H9 (cell line): ENCODE measurements around the gene NDUFAB1. TPM values are rescaled to one million over a fixed set of nuclear protein-coding genes. Genes with fewer than 3 reads are reported as not detected.
A peak's percentile ranks its signal among the peaks of the same experiment; 100 is the strongest.

ENCODE experiments used
- DNase-seq: peaks from one replicate; pipeline ENCODE4 v3.0.0-alpha.2; 2017
- H2AFZ ChIP-seq: one replicate; pipeline ENCODE4 v1.6.1; 2013; ENCODE audit warnings: mild to moderate bottlenecking, low read length, control low read depth, moderate library complexity
- H2AK5ac ChIP-seq: 2 replicates; pipeline ENCODE4 v1.6.1; 2013; ENCODE audit warnings: low read length, control low read depth, mixed read lengths; ENCODE audit not compliant: insufficient read length
- H2BK120ac ChIP-seq: one replicate; pipeline ENCODE4 v1.6.1; 2013; ENCODE audit warnings: low read depth, mild to moderate bottlenecking, low read length, control low read depth, inconsistent platforms; ENCODE audit not compliant: poor library complexity, severe bottlenecking
- H2BK12ac ChIP-seq: 2 replicates; pipeline ENCODE4 v1.6.1; 2013; ENCODE audit warnings: low read length, control low read depth, mixed read lengths, low read depth; ENCODE audit not compliant: insufficient read length
- H2BK15ac ChIP-seq: 2 replicates; pipeline ENCODE4 v1.6.1; 2013; ENCODE audit warnings: low read depth, low read length, control low read depth
- H2BK20ac ChIP-seq: one replicate; pipeline ENCODE4 v1.6.1; 2013; ENCODE audit warnings: low read depth, mild to moderate bottlenecking, low read length, control low read depth, inconsistent platforms; ENCODE audit not compliant: poor library complexity, severe bottlenecking
- H2BK5ac ChIP-seq: 2 replicates; pipeline ENCODE4 v1.6.1; 2013; ENCODE audit warnings: low read length, control low read depth, mixed read lengths; ENCODE audit not compliant: insufficient read length
- H3K14ac ChIP-seq: 2 replicates; pipeline ENCODE4 v1.6.1; 2013; ENCODE audit warnings: low read length, control low read depth; ENCODE audit not compliant: insufficient read depth
- H3K18ac ChIP-seq: 2 replicates; pipeline ENCODE4 v1.6.1; 2013; ENCODE audit warnings: low read depth, mild to moderate bottlenecking, mixed read lengths, low read length, control low read depth; ENCODE audit not compliant: insufficient read length
- H3K23ac ChIP-seq: 2 replicates; pipeline ENCODE4 v1.6.1; 2013; ENCODE audit warnings: low read length, control low read depth, mixed read lengths, low read depth; ENCODE audit not compliant: insufficient read length
- H3K23me2 ChIP-seq: 2 replicates; pipeline ENCODE4 v1.6.1; 2013; ENCODE audit warnings: low read depth, mild to moderate bottlenecking, mixed read lengths, low read length, control low read depth; ENCODE audit not compliant: insufficient read length, poor library complexity, severe bottlenecking
- H3K27ac ChIP-seq: 2 replicates; pipeline ENCODE4 v1.5.1; 2013; ENCODE audit warnings: low read length, control low read depth, mixed read lengths, low read depth; ENCODE audit not compliant: insufficient read length
- H3K27me3 ChIP-seq: 2 replicates; pipeline ENCODE4 v1.6.1; 2013; ENCODE audit warnings: low read length, control low read depth, inconsistent platforms; ENCODE audit not compliant: insufficient read depth
- H3K4ac ChIP-seq: 2 replicates; pipeline ENCODE4 v1.6.1; 2013; ENCODE audit warnings: low read depth, mild to moderate bottlenecking, control low read depth, inconsistent platforms, low read length, moderate library complexity
- H3K4me1 ChIP-seq: 2 replicates; pipeline ENCODE4 v1.6.1; 2013; ENCODE audit warnings: low read length, control low read depth, inconsistent platforms; ENCODE audit not compliant: insufficient read depth
- H3K4me2 ChIP-seq: 2 replicates; pipeline ENCODE4 v1.6.1; 2013; ENCODE audit warnings: low read length, control low read depth, mixed read lengths; ENCODE audit not compliant: insufficient read length, insufficient read depth
- H3K56ac ChIP-seq: 2 replicates; pipeline ENCODE4 v1.6.1; 2013; ENCODE audit warnings: low read depth, mild to moderate bottlenecking, mixed read lengths, low read length, control low read depth; ENCODE audit not compliant: insufficient read length
- H3K79me1 ChIP-seq: 2 replicates; pipeline ENCODE4 v1.6.1; 2013; ENCODE audit warnings: low read depth, mild to moderate bottlenecking, moderate library complexity, low read length, control low read depth, inconsistent platforms; ENCODE audit not compliant: insufficient read depth, poor library complexity, severe bottlenecking
- H3K79me2 ChIP-seq: 2 replicates; pipeline ENCODE4 v1.6.1; 2013; ENCODE audit warnings: low read length, control low read depth, inconsistent platforms; ENCODE audit not compliant: insufficient read depth
- H3K9ac ChIP-seq: 2 replicates; pipeline ENCODE4 v1.6.1; 2013; ENCODE audit warnings: low read length, control low read depth, mixed read lengths; ENCODE audit not compliant: insufficient read length; ENCODE audit errors: extremely low read depth
- H3K9me3 ChIP-seq: one replicate; pipeline ENCODE4 v1.6.1; 2013; ENCODE audit warnings: low read depth, low read length, inconsistent platforms; ENCODE audit not compliant: control insufficient read depth
- H3T11ph ChIP-seq: one replicate; pipeline ENCODE4 v1.6.1; 2013; ENCODE audit warnings: mild to moderate bottlenecking, low read length, control low read depth, inconsistent platforms
- H4K20me1 ChIP-seq: one replicate; pipeline ENCODE4 v1.6.1; 2013; ENCODE audit not compliant: control insufficient read depth, insufficient read length, insufficient read depth
- H4K5ac ChIP-seq: 2 replicates; pipeline ENCODE4 v1.6.1; 2013; ENCODE audit warnings: low read depth, mild to moderate bottlenecking, mixed read lengths, low read length, control low read depth; ENCODE audit not compliant: insufficient read length
- H4K8ac ChIP-seq: replicated peaks from 2 replicates; pipeline ENCODE4 v1.6.1; 2013; ENCODE audit warnings: low read length, control low read depth, mixed read lengths, low read depth; ENCODE audit not compliant: insufficient read length
- H4K91ac ChIP-seq: 2 replicates; pipeline ENCODE4 v1.6.1; 2013; ENCODE audit warnings: low read depth, mild to moderate bottlenecking, moderate library complexity, mixed read lengths, low read length, control low read depth; ENCODE audit not compliant: insufficient read length
- H3K27ac Mint-ChIP-seq, 3 experiments: 2 replicates in 2 of 3; 3 replicates in 1 of 3; pipeline ENCODE4 v1.8.0; 2020 to 2021; ENCODE audit warnings: mixed read lengths in 3 of 3, mild to moderate bottlenecking in 1 of 3, moderate library complexity in 1 of 3
- H3K27me3 Mint-ChIP-seq: 2 replicates; pipeline ENCODE4 v1.8.0; 2021; ENCODE audit warnings: low read depth, mild to moderate bottlenecking, moderate library complexity, mixed read lengths
- H3K36me3 Mint-ChIP-seq, 3 experiments: 2 replicates in 2 of 3; 3 replicates in 1 of 3; pipeline ENCODE4 v1.8.0; 2020 to 2021; ENCODE audit warnings: low read depth in 3 of 3, mixed read lengths in 3 of 3; ENCODE audit not compliant: insufficient read depth in 1 of 3
- H3K4me1 Mint-ChIP-seq, 2 experiments: 2 replicates each; pipeline ENCODE4 v1.8.0; 2020; ENCODE audit warnings: mixed read lengths in 2 of 2
- H3K4me3 Mint-ChIP-seq, 2 experiments: 2 replicates in 1 of 2; 3 replicates in 1 of 2; pipeline ENCODE4 v1.8.0; 2020 to 2021; ENCODE audit warnings: mild to moderate bottlenecking in 2 of 2, mixed read lengths in 2 of 2, moderate library complexity in 1 of 2
- H3K9me3 Mint-ChIP-seq, 2 experiments: 2 replicates in 1 of 2; 3 replicates in 1 of 2; pipeline ENCODE4 v1.8.0; 2020; ENCODE audit warnings: mild to moderate bottlenecking in 2 of 2, mixed read lengths in 2 of 2, moderate library complexity in 1 of 2
- WGBS: extraction: QIAGEN DNeasy Blood & Tissue Kit; methylation state at CpG from one replicate; pipeline ENCODE4 v1.1.7; 2013; ENCODE audit warnings: missing lambda C conversion rate, low lambda C conversion rate, mixed read lengths; ENCODE audit not compliant: insufficient read length; ENCODE audit errors: extremely low coverage; 5-methylcytosine and 5-hydroxymethylcytosine counted together
- total RNA-seq: library from RNA; stranded (reverse); gene quantifications from 2 replicates; pipeline ENCODE4 v1.2.1, GENCODE V29; 2021
- TF ChIP-seq, protein P1 (sequence below): fragments of 200-600 bp; sonication (generic); conservative IDR thresholded peaks from 3 replicates; pipeline ENCODE4 v1.8.0; 2021; ENCODE audit warnings: antibody characterized with exemption, mild to moderate bottlenecking

The NDUFAB1 gene
- total RNA-seq, 1 experiment from 2014 or later = 192 TPM

DNA sequence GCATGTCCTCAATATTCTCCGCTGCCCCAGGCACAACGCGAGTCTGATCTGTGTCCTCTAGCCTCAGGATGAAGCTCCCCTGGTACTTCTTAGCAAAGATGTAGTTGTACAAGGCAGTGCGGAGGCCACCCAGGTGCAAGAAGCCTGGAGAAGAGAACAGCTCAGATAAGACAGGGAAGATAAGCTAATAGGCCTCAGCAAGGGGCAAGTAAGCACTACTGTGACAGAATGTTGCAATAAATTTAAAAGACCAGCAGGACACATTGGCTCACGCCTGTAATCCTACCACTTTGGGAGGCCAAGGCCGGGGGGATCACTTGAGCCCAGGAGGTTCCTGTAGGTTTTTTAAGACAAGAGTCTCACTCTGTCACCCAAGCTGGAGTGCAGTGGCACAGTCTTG is 44.0 kb downstream of the NDUFAB1 start:
- peaks cover 0 to 9% of the 10 kb centered on the region in 2 experiments; a peak in 3 of 4 replicates for H3K4me1 Mint-ChIP-seq
- Histone ChIP-seq H3K27me3 (no peaks in the 10 kb centered on the region), H2BK12ac (no peak overlapping the region)

More for the DNA sequence above, 44.0 kb downstream of the NDUFAB1 start:
- no peak overlapping the region for H3K23ac ChIP-seq
- TF ChIP-seq, protein P1, sequence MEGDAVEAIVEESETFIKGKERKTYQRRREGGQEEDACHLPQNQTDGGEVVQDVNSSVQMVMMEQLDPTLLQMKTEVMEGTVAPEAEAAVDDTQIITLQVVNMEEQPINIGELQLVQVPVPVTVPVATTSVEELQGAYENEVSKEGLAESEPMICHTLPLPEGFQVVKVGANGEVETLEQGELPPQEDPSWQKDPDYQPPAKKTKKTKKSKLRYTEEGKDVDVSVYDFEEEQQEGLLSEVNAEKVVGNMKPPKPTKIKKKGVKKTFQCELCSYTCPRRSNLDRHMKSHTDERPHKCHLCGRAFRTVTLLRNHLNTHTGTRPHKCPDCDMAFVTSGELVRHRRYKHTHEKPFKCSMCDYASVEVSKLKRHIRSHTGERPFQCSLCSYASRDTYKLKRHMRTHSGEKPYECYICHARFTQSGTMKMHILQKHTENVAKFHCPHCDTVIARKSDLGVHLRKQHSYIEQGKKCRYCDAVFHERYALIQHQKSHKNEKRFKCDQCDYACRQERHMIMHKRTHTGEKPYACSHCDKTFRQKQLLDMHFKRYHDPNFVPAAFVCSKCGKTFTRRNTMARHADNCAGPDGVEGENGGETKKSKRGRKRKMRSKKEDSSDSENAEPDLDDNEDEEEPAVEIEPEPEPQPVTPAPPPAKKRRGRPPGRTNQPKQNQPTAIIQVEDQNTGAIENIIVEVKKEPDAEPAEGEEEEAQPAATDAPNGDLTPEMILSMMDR = no peak
- H3K56ac ChIP-seq = no peak overlapping the region
- H2BK5ac ChIP-seq = no peak overlapping the region
- no peak overlapping the region for H4K91ac ChIP-seq
- no peak overlapping the region for H2BK15ac ChIP-seq
- WGBS = no CpG with 5 or more reads among the region's 6 CpGs
- no peak overlapping the region for H3K4me2 ChIP-seq
- H3K79me1 ChIP-seq = no peaks in the 10 kb centered on the region
- H3K4me1 ChIP-seq = no peaks in the 10 kb centered on the region; the same call in 1 of the 2 replicates
- H3K23me2 ChIP-seq = no peaks in the 10 kb centered on the region
- H3K9me3 Mint-ChIP-seq = no peaks in the 10 kb centered on the region
- no peaks in the 10 kb centered on the region for H4K20me1 ChIP-seq
- H4K5ac ChIP-seq = no peak overlapping the region
- no peak overlapping the region for H3K27ac ChIP-seq
- H3K9me3 ChIP-seq = no peaks in the 10 kb centered on the region
- H3K9ac ChIP-seq = no peak overlapping the region
- H3K18ac ChIP-seq = no peak overlapping the region
- no peak overlapping the region for H3K4ac ChIP-seq
- no peak overlapping the region for H3T11ph ChIP-seq
- no peak overlapping the region for H3K14ac ChIP-seq
- H2AFZ ChIP-seq = no peak overlapping the region
- H3K79me2 ChIP-seq = no peaks in the 10 kb centered on the region
- H3K36me3 Mint-ChIP-seq = peaks cover 21 to 65% (median 46%) of the 10 kb centered on the region in 3 experiments; a peak in 6 of 7 replicates
- H2BK120ac ChIP-seq = no peak overlapping the region
- no peak for DNase-seq
- H2BK20ac ChIP-seq = no peak overlapping the region
- no peak overlapping the region for H2AK5ac ChIP-seq
- no peak overlapping the region for H4K8ac ChIP-seq
- no peak overlapping the region for H3K4me3 Mint-ChIP-seq
- no peaks in the 10 kb centered on the region for H3K27me3 Mint-ChIP-seq
- H3K27ac Mint-ChIP-seq = peak overlapping the region in 1 of 3 experiments; percentile 64; a peak in 1 of 7 replicates
